Osteocyte (in vitro differentiated cells): Measurements from ENCODE around the gene SERPIND1. TPM values are rescaled to one million over a fixed set of nuclear protein-coding genes. Genes with fewer than 3 reads are reported as not detected.

Experiments used
- DNase-seq: peaks from one replicate; pipeline ENCODE4 v3.0.0; 2021; ENCODE audit warnings: mixed read lengths; ENCODE audit not compliant: unreplicated experiment; ENCODE audit errors: extremely low spot score
- H3K27ac Mint-ChIP-seq: one replicate; pipeline ENCODE4 v1.8.0; 2021; ENCODE audit warnings: mild to moderate bottlenecking, mixed read lengths; ENCODE audit not compliant: unreplicated experiment
- H3K27me3 Mint-ChIP-seq: one replicate; pipeline ENCODE4 v1.8.0; 2021; ENCODE audit warnings: mixed read lengths; ENCODE audit not compliant: unreplicated experiment
- H3K36me3 Mint-ChIP-seq: one replicate; pipeline ENCODE4 v1.8.0; 2021; ENCODE audit warnings: mixed read lengths; ENCODE audit not compliant: unreplicated experiment
- H3K4me1 Mint-ChIP-seq: one replicate; pipeline ENCODE4 v1.8.0; 2021; ENCODE audit warnings: mixed read lengths; ENCODE audit not compliant: unreplicated experiment
- H3K4me3 Mint-ChIP-seq: one replicate; pipeline ENCODE4 v1.8.0; 2021; ENCODE audit warnings: mild to moderate bottlenecking, moderate library complexity, mixed read lengths; ENCODE audit not compliant: unreplicated experiment
- H3K9me3 Mint-ChIP-seq: one replicate; pipeline ENCODE4 v1.8.0; 2021; ENCODE audit warnings: mixed read lengths; ENCODE audit not compliant: unreplicated experiment
- total RNA-seq: library from RNA; stranded (reverse); gene quantifications from 2 replicates; pipeline ENCODE4 v1.2.1, GENCODE V29; 2021
- TF ChIP-seq, protein P1 (sequence below): fragments of 200-600 bp; sonication (generic); IDR thresholded peaks from 2 replicates; pipeline ENCODE4 v1.5.0; 2021; ENCODE audit warnings: antibody characterized with exemption, mild to moderate bottlenecking, moderate library complexity

The SERPIND1 gene
- total RNA-seq, 1 donor from 2014 or later = not detected

DNA sequence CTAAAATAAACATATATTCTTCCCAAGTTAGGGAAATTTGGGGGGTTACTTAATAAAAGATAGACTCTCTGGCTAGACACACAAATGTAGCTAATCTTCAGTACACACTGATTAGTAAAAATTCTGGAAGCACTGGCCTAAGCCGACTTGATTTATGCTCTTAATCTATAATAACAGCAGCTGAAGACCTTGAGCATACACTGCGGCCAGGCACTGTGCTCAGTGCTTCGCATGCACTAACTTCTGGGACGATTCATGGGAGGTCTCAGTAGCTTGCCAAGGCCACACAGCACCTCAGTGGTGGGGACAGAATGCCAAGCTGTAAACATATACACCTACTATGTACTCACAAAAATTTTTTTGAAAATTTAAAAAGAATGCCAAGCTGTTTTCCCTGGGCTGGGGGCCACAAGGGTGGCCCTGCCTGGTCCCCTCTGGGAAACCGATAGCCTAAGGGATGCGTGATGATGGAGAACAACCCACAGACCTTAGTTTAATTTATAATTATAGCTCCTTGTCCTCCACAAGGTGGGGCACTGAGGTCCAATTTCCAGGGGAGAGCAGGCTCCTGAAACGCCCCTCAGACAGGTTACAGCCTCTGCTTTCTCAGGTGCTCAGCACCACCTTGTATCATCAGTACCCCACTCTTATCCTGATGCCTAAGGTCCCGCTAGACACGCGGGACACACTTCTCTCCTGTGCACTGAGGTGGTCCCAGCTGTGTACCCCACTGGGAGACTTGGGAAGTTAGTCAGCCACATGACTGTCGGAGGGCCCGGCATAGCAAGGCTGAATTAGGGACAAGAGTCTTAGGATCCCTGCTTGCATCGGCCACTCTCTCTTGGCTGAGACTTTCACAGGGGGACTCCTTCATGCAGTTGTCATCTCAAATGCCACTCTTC, 20.1 kb downstream of the SERPIND1 start:
- no peaks in the 10 kb centered on the region for H3K27me3 Mint-ChIP-seq
- H3K4me3 Mint-ChIP-seq = no peak overlapping the region

DNA sequence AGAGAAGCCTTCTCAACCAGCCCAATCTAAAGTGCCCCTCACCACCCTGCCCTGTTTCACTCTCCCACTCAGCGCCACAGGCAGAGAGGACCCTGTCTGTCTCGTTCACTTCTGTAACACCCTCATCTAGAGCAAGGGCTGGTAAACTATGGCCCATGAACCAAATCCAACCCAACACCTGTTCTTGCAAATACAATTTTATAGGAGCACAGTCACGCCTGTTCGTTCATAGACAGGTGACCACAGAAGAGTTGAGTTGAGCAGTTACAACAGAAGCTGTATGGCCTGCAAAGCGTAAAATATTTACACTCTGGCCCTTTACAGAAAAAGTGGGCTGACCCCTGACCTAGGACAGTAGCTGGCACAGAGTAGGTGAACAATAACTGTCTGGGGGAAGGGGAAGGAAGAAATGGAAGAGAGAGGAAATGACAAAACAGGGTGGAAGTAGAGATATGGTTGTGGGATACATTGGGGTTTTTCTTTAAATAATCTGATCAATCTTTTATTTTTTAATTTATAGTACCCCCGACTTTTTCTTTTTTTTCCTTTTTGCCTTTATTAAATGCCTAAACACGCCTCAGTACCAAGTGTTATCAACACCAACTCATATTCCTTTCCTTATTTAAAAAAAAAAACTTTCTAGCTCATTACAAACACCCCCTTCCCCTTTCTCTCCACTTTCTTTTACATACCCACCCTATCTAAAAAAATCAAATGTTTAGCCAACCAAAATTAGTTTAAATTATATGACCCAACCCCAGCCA, 20.9 kb downstream of the SERPIND1 start:
- Mint-ChIP-seq H3K4me1 (no peaks in the 10 kb centered on the region), H3K27me3 (no peaks in the 10 kb centered on the region), H3K4me3 (no peak overlapping the region), H3K9me3 (no peaks in the 10 kb centered on the region), H3K36me3 (peaks cover 64% of the 10 kb centered on the region), H3K27ac (no peak overlapping the region)
- TF ChIP-seq, protein P1, sequence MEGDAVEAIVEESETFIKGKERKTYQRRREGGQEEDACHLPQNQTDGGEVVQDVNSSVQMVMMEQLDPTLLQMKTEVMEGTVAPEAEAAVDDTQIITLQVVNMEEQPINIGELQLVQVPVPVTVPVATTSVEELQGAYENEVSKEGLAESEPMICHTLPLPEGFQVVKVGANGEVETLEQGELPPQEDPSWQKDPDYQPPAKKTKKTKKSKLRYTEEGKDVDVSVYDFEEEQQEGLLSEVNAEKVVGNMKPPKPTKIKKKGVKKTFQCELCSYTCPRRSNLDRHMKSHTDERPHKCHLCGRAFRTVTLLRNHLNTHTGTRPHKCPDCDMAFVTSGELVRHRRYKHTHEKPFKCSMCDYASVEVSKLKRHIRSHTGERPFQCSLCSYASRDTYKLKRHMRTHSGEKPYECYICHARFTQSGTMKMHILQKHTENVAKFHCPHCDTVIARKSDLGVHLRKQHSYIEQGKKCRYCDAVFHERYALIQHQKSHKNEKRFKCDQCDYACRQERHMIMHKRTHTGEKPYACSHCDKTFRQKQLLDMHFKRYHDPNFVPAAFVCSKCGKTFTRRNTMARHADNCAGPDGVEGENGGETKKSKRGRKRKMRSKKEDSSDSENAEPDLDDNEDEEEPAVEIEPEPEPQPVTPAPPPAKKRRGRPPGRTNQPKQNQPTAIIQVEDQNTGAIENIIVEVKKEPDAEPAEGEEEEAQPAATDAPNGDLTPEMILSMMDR = no peak
- DNase-seq = no peak

More for the DNA sequence above, 20.1 kb downstream of the SERPIND1 start:
- Mint-ChIP-seq H3K4me1 (no peaks in the 10 kb centered on the region), H3K36me3 (peaks cover 56% of the 10 kb centered on the region), H3K27ac (no peak overlapping the region), H3K9me3 (no peaks in the 10 kb centered on the region)
- TF ChIP-seq, protein P1 = no peak
- DNase-seq = no peak

DNA sequence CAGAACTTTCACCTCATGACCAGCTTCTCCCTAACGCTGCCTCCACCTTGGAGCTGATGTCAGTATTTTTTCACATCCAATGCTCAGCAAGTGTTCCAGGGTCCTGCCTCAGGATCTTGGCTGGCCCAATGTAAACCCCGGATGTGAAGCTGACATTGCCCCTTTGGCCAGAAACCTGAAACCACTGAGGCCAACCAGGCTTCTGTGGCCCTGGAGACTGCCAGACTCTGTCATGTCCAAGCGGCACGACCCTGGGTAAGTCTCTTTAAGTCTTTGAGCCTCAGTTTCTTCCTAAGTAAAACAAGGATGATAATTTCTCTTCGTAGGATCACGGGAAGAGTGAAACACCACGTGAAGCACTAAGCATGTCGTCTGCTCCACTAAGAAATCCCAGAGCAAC, 22.8 kb downstream of the SERPIND1 start:
- Mint-ChIP-seq H3K4me1 (no peaks in the 10 kb centered on the region), H3K4me3 (no peak overlapping the region), H3K9me3 (no peaks in the 10 kb centered on the region), H3K36me3 (peaks cover 61% of the 10 kb centered on the region), H3K27ac (no peak overlapping the region), H3K27me3 (no peaks in the 10 kb centered on the region)
- no peak for DNase-seq
- TF ChIP-seq, protein P1 = no peak

DNA sequence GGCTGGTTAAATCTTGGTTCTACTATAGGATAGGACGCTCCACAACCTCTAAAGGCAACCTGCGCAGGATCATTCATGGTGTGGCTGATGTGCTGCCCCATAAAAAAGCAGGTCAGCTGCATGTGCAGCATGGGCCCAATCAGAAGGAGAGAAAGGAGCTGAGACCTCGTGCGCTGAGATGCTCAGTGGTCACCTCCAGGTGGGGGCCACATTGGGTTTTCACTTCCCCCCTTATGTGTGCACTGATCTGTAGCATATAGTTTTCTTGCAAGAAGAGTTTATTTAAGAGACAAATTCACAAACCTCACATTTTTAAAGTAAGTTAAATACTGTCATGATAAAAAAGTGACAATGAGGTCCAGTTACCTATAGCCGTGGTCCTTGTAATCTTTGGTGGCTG, 24.3 kb downstream of the SERPIND1 start:
- Mint-ChIP-seq H3K4me3 (no peak overlapping the region), H3K36me3 (peaks cover 64% of the 10 kb centered on the region), H3K27me3 (no peaks in the 10 kb centered on the region), H3K9me3 (no peaks in the 10 kb centered on the region), H3K4me1 (no peaks in the 10 kb centered on the region), H3K27ac (no peak overlapping the region)
- TF ChIP-seq, protein P1 = no peak
- DNase-seq = no peak

DNA sequence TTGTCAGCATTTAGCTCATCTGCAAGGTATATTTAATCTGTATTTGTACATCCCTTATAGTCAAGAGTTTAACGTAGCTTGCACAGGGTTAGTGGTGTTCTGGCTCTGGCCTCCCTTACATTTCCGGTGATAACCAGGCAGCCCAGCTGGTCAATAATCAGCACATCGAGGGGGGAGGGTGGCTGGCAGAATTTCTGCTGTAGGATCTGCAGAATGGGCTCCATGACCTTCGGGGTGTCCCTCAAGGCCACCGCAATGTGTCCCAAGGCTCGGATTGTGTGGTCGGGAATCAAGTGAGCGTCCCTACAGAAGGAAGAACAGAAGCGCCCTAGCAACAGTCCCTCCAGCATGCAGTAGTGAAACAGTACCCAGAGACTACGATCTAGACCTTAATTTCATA, 25.1 kb downstream of the SERPIND1 start:
- H3K36me3 Mint-ChIP-seq = peaks cover 68% of the 10 kb centered on the region
- TF ChIP-seq, protein P1 = no peak
- no peaks in the 10 kb centered on the region for H3K9me3 Mint-ChIP-seq
- H3K4me1 Mint-ChIP-seq = no peaks in the 10 kb centered on the region
- no peaks in the 10 kb centered on the region for H3K27me3 Mint-ChIP-seq
- no peak overlapping the region for H3K4me3 Mint-ChIP-seq
- DNase-seq = no peak
- H3K27ac Mint-ChIP-seq = no peak overlapping the region
